Thoracic aorta (tissue), 2 donors: Measurements from ENCODE around the gene CENPO. TPM values are rescaled to one million over a fixed set of nuclear protein-coding genes. Genes with fewer than 3 reads are reported as not detected.

Source experiments
- ATAC-seq: fragments of 150-250 bp; one replicate; pipeline ENCODE4 v1.8.0; 2017; ENCODE audit warnings: low read depth; ENCODE audit not compliant: insufficient number of reproducible peaks, low FRiP score
- DNase-seq: peaks from one replicate; pipeline ENCODE4 v3.0.0-alpha.2; 2020; ENCODE audit warnings: low spot score
- H3K27ac ChIP-seq, 2 donors: fragments of 200-600 bp; sonication (generic); 1 replicate in 1 of 2; 2 replicates in 1 of 2; pipeline ENCODE4 v1.5.1; 2016; ENCODE audit warnings: mild to moderate bottlenecking in 2 of 2, moderate library complexity in 2 of 2
- H3K27me3 ChIP-seq: fragments of 200-600 bp; sonication (generic); replicated peaks from 2 replicates; pipeline ENCODE4 v1.6.0; 2016; ENCODE audit warnings: mild to moderate bottlenecking; ENCODE audit not compliant: insufficient read depth
- H3K36me3 ChIP-seq: fragments of 200-600 bp; sonication (generic); one replicate; pipeline ENCODE4 v1.5.1; 2016
- H3K4me1 ChIP-seq, 2 donors: fragments of 200-600 bp; sonication (generic); 1 replicate in 1 of 2; 2 replicates in 1 of 2; pipeline versions ENCODE4 v1.5.1 to v1.6.0; 2016; ENCODE audit warnings: low read depth in 2 of 2, mild to moderate bottlenecking in 1 of 2; ENCODE audit not compliant: control insufficient read depth in 1 of 2
- H3K4me3 ChIP-seq: fragments of 200-600 bp; sonication (generic); 2 replicates; pipeline ENCODE4 v1.5.1; 2016; ENCODE audit warnings: mild to moderate bottlenecking
- H3K9me3 ChIP-seq: fragments of 200-600 bp; sonication (generic); 2 replicates; pipeline ENCODE4 v1.5.1; 2016
- CTCF ChIP-seq: fragments of 200-600 bp; sonication (generic); IDR thresholded peaks from one replicate; pipeline ENCODE4 v1.5.1; 2019; ENCODE audit warnings: antibody characterized with exemption
- total RNA-seq, 2 donors: library from RNA; depleted of rRNA; stranded (reverse); fragments of >200 nt; gene quantifications; one replicate each; pipeline versions ENCODE4 v1.1.0 to v1.2.3, GENCODE V29; 2016

CENPO gene
- total RNA-seq, 2 donors from 2014 or later = 2.5 to 9.2 TPM

GRCh38 chr2:24837996-24838513, 44.8 kb downstream of the CENPO start:
- ATAC-seq (no peak), DNase-seq (no peak)
- H3K27ac ChIP-seq = no peak overlapping the region
- peaks cover 19% of the 10 kb centered on the region for H3K36me3 ChIP-seq
- H3K9me3 ChIP-seq = no peaks in the 10 kb centered on the region
- TF ChIP-seq CTCF = no peak
- no peaks in the 10 kb centered on the region for H3K27me3 ChIP-seq
- H3K4me1 ChIP-seq = no peaks in the 10 kb centered on the region
- no peak overlapping the region for H3K4me3 ChIP-seq

GRCh38 chr2:24838541-24838940, 45.3 kb downstream of the CENPO start:
- DNase-seq = no peak
- Histone ChIP-seq H3K4me3 (no peak overlapping the region), H3K4me1 (no peaks in the 10 kb centered on the region), H3K27ac (no peak overlapping the region), H3K36me3 (peaks cover 19% of the 10 kb centered on the region), H3K27me3 (no peaks in the 10 kb centered on the region), H3K9me3 (no peaks in the 10 kb centered on the region)
- TF ChIP-seq CTCF = no peak
- ATAC-seq = no peak

GRCh38 chr2:24839729-24840128, 46.5 kb downstream of the CENPO start:
- DNase-seq = no peak
- peaks cover 15% of the 10 kb centered on the region for H3K36me3 ChIP-seq

GRCh38 chr2:24840164-24840869, 47.1 kb downstream of the CENPO start:
- Histone ChIP-seq H3K4me1 (no peaks in the 10 kb centered on the region), H3K4me3 (no peak overlapping the region), H3K36me3 (peaks cover 14% of the 10 kb centered on the region), H3K27me3 (no peaks in the 10 kb centered on the region), H3K27ac (no peak overlapping the region), H3K9me3 (no peaks in the 10 kb centered on the region)
- ATAC-seq = no peak
- DNase-seq = no peak
- no peak for TF ChIP-seq CTCF

More at GRCh38 chr2:24839729-24840128, 46.5 kb downstream of the CENPO start:
- no peaks in the 10 kb centered on the region for H3K4me1 ChIP-seq
- H3K27me3 ChIP-seq = no peaks in the 10 kb centered on the region
- no peaks in the 10 kb centered on the region for H3K9me3 ChIP-seq
- H3K27ac ChIP-seq = no peak overlapping the region
- no peak for TF ChIP-seq CTCF
- H3K4me3 ChIP-seq = no peak overlapping the region
- ATAC-seq = no peak

GRCh38 chr2:24840962-24841945, 48.0 kb downstream of the CENPO start:
- no peak for TF ChIP-seq CTCF
- no peak overlapping the region for H3K4me3 ChIP-seq
- H3K27ac ChIP-seq = no peak overlapping the region
- H3K4me1 ChIP-seq = no peaks in the 10 kb centered on the region
- DNase-seq (no peak), ATAC-seq (no peak)
- peaks cover 12% of the 10 kb centered on the region for H3K36me3 ChIP-seq
- no peaks in the 10 kb centered on the region for H3K9me3 ChIP-seq
- no peaks in the 10 kb centered on the region for H3K27me3 ChIP-seq
